Progenitor cell of endocrine pancreas (in vitro differentiated cells): ENCODE measurements around the gene FNDC1. TPM values are rescaled to one million over a fixed set of nuclear protein-coding genes. Genes with fewer than 3 reads are reported as not detected.
A peak's percentile ranks its signal among the peaks of the same experiment; 100 is the strongest.

Source experiments
- DNase-seq: peaks from one replicate; pipeline ENCODE4 v3.0.0; 2021; ENCODE audit warnings: low spot score; ENCODE audit not compliant: unreplicated experiment
- H3K27ac Mint-ChIP-seq: 2 replicates; pipeline ENCODE4 v1.8.0; 2021; ENCODE audit warnings: mild to moderate bottlenecking, moderate library complexity, mixed read lengths
- H3K27me3 Mint-ChIP-seq: 2 replicates; pipeline ENCODE4 v1.8.0; 2021; ENCODE audit warnings: mixed read lengths
- H3K36me3 Mint-ChIP-seq: 2 replicates; pipeline ENCODE4 v1.8.0; 2022; ENCODE audit warnings: mixed read lengths; ENCODE audit not compliant: insufficient read depth
- H3K4me1 Mint-ChIP-seq: 2 replicates; pipeline ENCODE4 v1.8.0; 2021; ENCODE audit warnings: low read depth, mixed read lengths
- H3K4me3 Mint-ChIP-seq: 2 replicates; pipeline ENCODE4 v1.8.0; 2021; ENCODE audit warnings: low read depth, mild to moderate bottlenecking, moderate library complexity, mixed read lengths
- H3K9me3 Mint-ChIP-seq: 2 replicates; pipeline ENCODE4 v1.8.0; 2021; ENCODE audit warnings: low read depth, mixed read lengths
- CTCF ChIP-seq: fragments of 200-600 bp; sonication (generic); IDR thresholded peaks from one replicate; pipeline ENCODE4 v1.5.0; 2021; ENCODE audit warnings: antibody characterized with exemption, mild to moderate bottlenecking; ENCODE audit not compliant: unreplicated experiment
- total RNA-seq: library from RNA; stranded (reverse); gene quantifications from 2 replicates; pipeline ENCODE4 v1.2.1, GENCODE V29; 2021

The FNDC1 gene
- total RNA-seq, 1 donor from 2014 or later, result 0.07 TPM

- H3K4me1 Mint-ChIP-seq, result no peaks in the 10 kb centered on the region
- H3K27ac Mint-ChIP-seq, result no peak overlapping the region
- no peak for TF ChIP-seq CTCF
- H3K27me3 Mint-ChIP-seq, result peaks cover 9% of the 10 kb centered on the region
- DNase-seq, result peak; percentile 39
- H3K9me3 Mint-ChIP-seq, result no peaks in the 10 kb centered on the region
- H3K4me3 Mint-ChIP-seq, result no peak overlapping the region
- H3K36me3 Mint-ChIP-seq, result no peaks in the 10 kb centered on the region
Observed at GRCh38 chr6:159267165-159267564, 98.0 kb downstream of the FNDC1 start.

DNA sequence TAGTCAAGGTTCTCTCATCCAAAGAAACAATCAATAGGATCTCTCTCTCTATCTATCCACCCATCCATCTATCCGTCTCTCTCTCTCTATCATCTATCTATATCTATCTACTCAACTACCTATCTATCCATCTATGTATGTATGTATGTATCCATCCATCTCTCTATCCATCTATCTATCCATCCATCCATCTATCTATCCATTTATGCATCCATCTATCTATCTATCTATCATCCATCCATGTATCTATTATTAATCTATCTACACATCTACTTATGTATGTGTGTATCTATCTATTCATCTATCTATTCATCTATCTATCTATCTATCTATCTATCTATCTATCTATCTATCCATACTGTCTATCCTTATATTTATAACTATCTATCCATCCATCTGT is 99.3 kb downstream of the FNDC1 start:
- H3K4me3 Mint-ChIP-seq, result no peak overlapping the region
- no peak for TF ChIP-seq CTCF
- no peak for DNase-seq
- no peaks in the 10 kb centered on the region for H3K4me1 Mint-ChIP-seq
- no peaks in the 10 kb centered on the region for H3K36me3 Mint-ChIP-seq
- no peaks in the 10 kb centered on the region for H3K9me3 Mint-ChIP-seq
- H3K27ac Mint-ChIP-seq, result no peak overlapping the region
- peaks cover 5% of the 10 kb centered on the region for H3K27me3 Mint-ChIP-seq

GRCh38 chr6:159271257-159271656 is 102.1 kb downstream of the FNDC1 start:
- Mint-ChIP-seq H3K36me3 (no peaks in the 10 kb centered on the region), H3K9me3 (no peaks in the 10 kb centered on the region), H3K27ac (no peak overlapping the region), H3K27me3 (peaks cover 16% of the 10 kb centered on the region), H3K4me1 (no peaks in the 10 kb centered on the region), H3K4me3 (no peak overlapping the region)
- TF ChIP-seq CTCF, result no peak
- DNase-seq, result no peak

GRCh38 chr6:159278626-159279025 is 109.4 kb downstream of the FNDC1 start:
- Mint-ChIP-seq H3K9me3 (no peaks in the 10 kb centered on the region), H3K4me3 (no peak overlapping the region), H3K36me3 (no peaks in the 10 kb centered on the region), H3K27ac (no peak overlapping the region), H3K4me1 (peaks cover 6% of the 10 kb centered on the region), H3K27me3 (peaks cover 15% of the 10 kb centered on the region)
- DNase-seq, result no peak
- TF ChIP-seq CTCF, result no peak

DNA sequence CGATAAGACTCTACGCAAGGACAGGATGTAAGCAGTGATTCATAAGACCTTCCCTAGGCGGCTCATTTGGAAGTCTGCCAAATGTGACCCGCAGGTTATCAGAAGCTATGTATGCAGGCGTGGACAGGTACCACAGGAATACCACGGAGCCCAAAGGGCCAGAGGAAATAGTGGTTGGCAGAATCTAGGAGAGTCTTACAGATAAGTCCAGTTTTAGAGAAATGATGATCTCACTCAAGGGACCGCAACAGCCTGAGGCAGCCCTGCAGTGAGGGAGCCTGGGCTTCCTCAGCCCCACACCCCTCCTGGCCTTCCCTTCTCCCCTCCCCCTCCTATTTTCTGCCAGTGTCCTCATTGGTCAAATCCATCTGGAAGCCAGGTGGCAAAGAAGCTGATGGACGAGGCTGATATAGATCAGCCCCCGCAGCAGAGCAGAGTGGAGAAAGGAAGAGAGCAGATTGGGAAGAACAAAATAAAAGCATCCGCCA is 110.6 kb downstream of the FNDC1 start:
- Mint-ChIP-seq H3K27me3 (peaks cover 13% of the 10 kb centered on the region), H3K4me1 (peaks cover 6% of the 10 kb centered on the region), H3K36me3 (no peaks in the 10 kb centered on the region), H3K27ac (no peak overlapping the region), H3K4me3 (no peak overlapping the region), H3K9me3 (no peaks in the 10 kb centered on the region)
- DNase-seq, result no peak
- TF ChIP-seq CTCF, result no peak
